ENCODE measurements around the gene PKD1L1.
A peak's percentile ranks its signal among the peaks of the same experiment; 100 is the strongest.

Gene PKD1L1

DNA sequence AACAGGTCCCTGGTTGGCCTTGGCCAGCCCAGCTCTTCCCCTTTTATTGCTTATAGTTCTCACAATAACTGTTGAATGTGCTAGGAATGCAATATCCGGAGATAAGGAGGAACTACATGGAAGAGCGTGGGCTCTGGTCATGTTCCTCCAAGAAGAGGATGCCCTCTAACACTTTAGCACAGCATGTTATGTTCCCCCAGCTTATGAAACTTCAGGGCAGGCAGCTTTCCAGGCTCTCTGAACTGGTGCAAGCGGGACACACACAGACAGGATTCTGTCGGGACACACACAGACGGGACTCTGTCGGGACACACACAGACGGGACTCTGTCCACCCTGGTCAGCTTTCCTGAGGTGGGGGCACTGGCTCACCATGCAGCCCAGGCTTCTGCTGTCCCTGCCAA is 141.6 kb downstream of the PKD1L1 start (continued):
- TF ChIP-seq, protein P1, sequence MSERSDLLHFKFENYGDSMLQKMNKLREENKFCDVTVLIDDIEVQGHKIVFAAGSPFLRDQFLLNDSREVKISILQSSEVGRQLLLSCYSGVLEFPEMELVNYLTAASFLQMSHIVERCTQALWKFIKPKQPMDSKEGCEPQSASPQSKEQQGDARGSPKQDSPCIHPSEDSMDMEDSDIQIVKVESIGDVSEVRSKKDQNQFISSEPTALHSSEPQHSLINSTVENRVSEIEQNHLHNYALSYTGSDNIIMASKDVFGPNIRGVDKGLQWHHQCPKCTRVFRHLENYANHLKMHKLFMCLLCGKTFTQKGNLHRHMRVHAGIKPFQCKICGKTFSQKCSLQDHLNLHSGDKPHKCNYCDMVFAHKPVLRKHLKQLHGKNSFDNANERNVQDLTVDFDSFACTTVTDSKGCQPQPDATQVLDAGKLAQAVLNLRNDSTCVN (tag by site-specific recombination; optimal IDR thresholded peaks at IDR 0.05), result no peak
- TF ChIP-seq, protein P2, sequence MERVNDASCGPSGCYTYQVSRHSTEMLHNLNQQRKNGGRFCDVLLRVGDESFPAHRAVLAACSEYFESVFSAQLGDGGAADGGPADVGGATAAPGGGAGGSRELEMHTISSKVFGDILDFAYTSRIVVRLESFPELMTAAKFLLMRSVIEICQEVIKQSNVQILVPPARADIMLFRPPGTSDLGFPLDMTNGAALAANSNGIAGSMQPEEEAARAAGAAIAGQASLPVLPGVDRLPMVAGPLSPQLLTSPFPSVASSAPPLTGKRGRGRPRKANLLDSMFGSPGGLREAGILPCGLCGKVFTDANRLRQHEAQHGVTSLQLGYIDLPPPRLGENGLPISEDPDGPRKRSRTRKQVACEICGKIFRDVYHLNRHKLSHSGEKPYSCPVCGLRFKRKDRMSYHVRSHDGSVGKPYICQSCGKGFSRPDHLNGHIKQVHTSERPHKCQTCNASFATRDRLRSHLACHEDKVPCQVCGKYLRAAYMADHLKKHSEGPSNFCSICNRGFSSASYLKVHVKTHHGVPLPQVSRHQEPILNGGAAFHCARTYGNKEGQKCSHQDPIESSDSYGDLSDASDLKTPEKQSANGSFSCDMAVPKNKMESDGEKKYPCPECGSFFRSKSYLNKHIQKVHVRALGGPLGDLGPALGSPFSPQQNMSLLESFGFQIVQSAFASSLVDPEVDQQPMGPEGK (tag by site-specific recombination; IDR thresholded peaks at IDR 0.05), result no peak

DNA sequence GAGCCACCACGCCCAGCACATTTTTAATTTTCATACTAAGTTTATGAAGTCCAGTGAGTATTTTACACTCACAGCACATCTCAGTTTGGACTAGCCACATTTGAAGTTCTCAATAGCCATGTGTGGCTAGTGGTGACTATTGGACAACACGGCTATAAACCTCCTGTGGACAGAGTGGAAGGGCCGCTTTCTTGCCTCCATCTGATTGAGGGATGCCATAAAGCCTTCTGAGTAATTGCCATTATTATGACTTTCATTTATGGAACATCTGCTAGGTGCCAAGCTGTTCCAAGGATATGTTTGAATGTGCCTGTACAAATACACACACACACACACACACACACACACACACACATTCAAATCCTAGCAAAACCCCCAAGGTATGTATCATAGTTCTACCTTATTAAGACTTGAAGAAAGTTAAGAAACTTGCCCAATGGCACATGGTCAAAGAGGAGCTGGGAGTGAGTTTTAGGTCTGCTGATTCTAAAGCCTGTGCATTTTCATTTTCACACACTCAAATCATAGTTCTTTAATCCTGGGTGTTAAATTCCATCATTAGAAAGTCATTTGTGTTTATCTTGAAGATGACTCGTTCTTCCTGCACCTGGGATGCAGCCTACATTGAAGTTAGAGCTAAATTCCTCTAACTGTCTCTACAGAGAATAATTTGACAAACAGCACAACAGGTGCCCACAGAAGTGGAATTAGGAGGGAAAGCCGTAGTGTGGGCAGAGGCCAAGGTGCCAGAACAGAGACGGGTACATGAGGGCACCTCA is 143.3 kb downstream of the PKD1L1 start:
- Histone ChIP-seq H3K4me1 (ENCODE audit: control insufficient read depth, insufficient read depth, low read length) (no peaks in the 10 kb centered on the region), H3K4me3 (ENCODE audit: low read depth, low read length) (no peak overlapping the region), H3K27ac (ENCODE audit: extremely low read depth, low read depth, low read length) (no peak overlapping the region), H3K36me3 (ENCODE audit: control insufficient read depth in 2 of 2, insufficient read depth in 1 of 2, low read length in 2 of 2) (no peaks in the 10 kb centered on the region), H3K9me3 (ENCODE audit: control insufficient read depth, insufficient read depth, low read depth, low read length) (no peaks in the 10 kb centered on the region)
- ChIA-PET POLR2A (no interaction called here), CTCF (interaction anchor here (0.7 kb wide), 1 partner anchor 157 kb away, joined by 3 read pairs; no protein-coding TSS in a partner anchor)
- TF ChIP-seq ZNF530 (tag by site-specific recombination; IDR thresholded peaks at IDR 0.05; ENCODE audit: low read depth), result no peak
- TF ChIP-seq, protein P3, sequence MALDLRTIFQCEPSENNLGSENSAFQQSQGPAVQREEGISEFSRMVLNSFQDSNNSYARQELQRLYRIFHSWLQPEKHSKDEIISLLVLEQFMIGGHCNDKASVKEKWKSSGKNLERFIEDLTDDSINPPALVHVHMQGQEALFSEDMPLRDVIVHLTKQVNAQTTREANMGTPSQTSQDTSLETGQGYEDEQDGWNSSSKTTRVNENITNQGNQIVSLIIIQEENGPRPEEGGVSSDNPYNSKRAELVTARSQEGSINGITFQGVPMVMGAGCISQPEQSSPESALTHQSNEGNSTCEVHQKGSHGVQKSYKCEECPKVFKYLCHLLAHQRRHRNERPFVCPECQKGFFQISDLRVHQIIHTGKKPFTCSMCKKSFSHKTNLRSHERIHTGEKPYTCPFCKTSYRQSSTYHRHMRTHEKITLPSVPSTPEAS (tag by site-specific recombination; IDR thresholded peaks at IDR 0.05), result 0 out of 2 replicates have a peak, but pooled peaks have one; percentile 9

DNA sequence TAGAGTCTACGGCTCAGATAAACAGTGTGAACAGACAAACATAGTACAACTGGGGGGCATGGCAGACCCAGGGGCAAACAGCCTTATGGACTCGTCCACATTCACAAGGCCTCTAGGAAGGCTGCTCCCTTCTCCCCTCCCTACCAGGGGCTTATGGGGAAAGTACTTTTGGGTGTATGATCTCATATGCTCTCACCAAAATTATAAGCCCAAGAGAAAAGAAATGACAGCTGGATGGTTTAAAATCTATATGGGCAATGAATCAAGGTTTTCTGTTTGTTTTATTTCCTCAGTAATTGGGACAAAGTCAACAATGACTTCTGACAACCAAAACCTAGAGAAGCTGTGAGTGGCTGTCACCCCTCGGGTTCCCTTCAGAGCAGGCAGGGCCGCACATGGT is 144.4 kb downstream of the PKD1L1 start:
- no peak overlapping the region for H3K4me3 ChIP-seq (ENCODE audit: low read depth, low read length)
- POLR2A ChIA-PET, result no interaction called here
- H3K4me1 ChIP-seq (ENCODE audit: control insufficient read depth, insufficient read depth, low read length), result no peaks in the 10 kb centered on the region
- no peaks in the 10 kb centered on the region for H3K9me3 ChIP-seq (ENCODE audit: control insufficient read depth, insufficient read depth, low read depth, low read length)
- CTCF ChIA-PET, result interaction anchor here (0.6 kb wide), 1 partner anchor 216 kb away, joined by 3 read pairs; no protein-coding TSS in a partner anchor
- H3K27ac ChIP-seq (ENCODE audit: extremely low read depth, low read depth, low read length), result no peak overlapping the region
- H3K36me3 ChIP-seq (ENCODE audit: control insufficient read depth in 2 of 2, insufficient read depth in 1 of 2, low read length in 2 of 2), result no peaks in the 10 kb centered on the region
- TF ChIP-seq ZBTB1 (tag by site-specific recombination; IDR thresholded peaks at IDR 0.05) (no peak), ZNF555 (tag by site-specific recombination; conservative IDR thresholded peaks at IDR 0.05) (no peak), ZNF549 (tag by site-specific recombination; IDR thresholded peaks at IDR 0.05) (no peak), ZNF571 (tag by site-specific recombination; IDR thresholded peaks at IDR 0.05) (no peak), HOXD13 (CRISPR knock-in tag; IDR thresholded peaks at IDR 0.05; ENCODE audit: borderline replicate concordance) (no peak)
- TF ChIP-seq, protein P4, sequence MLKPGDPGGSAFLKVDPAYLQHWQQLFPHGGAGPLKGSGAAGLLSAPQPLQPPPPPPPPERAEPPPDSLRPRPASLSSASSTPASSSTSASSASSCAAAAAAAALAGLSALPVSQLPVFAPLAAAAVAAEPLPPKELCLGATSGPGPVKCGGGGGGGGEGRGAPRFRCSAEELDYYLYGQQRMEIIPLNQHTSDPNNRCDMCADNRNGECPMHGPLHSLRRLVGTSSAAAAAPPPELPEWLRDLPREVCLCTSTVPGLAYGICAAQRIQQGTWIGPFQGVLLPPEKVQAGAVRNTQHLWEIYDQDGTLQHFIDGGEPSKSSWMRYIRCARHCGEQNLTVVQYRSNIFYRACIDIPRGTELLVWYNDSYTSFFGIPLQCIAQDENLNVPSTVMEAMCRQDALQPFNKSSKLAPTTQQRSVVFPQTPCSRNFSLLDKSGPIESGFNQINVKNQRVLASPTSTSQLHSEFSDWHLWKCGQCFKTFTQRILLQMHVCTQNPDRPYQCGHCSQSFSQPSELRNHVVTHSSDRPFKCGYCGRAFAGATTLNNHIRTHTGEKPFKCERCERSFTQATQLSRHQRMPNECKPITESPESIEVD (tag by site-specific recombination; IDR thresholded peaks at IDR 0.05), result peak; percentile 26; the same call in 1 of the 2 replicates

DNA sequence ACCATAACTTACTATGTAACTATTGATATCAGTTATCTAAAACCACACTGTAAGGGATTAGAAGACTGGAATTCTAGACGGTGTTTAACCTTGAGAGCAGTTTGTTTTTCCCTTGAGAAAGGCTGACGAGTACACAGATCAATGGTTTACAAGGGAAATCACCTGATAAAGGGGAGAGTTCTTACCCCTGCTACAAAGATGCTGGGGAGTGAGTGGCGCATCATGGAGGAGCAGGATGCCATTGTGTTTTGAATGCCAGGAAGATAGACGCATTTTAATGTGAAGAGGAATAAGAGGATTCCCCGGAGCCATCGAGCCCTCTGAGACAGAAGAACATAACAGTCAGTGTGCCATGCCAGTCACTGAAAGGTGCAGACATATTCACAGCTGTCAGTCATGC is 145.2 kb downstream of the PKD1L1 start:
- ChIA-PET CTCF (interaction anchor here (1.2 kb wide), 1 partner anchor 16 kb away, joined by 6 read pairs; no protein-coding TSS in a partner anchor), POLR2A (no interaction called here)
- no peak overlapping the region for H3K27ac ChIP-seq (ENCODE audit: extremely low read depth, low read depth, low read length)
- no peaks in the 10 kb centered on the region for H3K9me3 ChIP-seq (ENCODE audit: control insufficient read depth, insufficient read depth, low read depth, low read length)
- H3K36me3 ChIP-seq (ENCODE audit: control insufficient read depth in 2 of 2, insufficient read depth in 1 of 2, low read length in 2 of 2), result no peaks in the 10 kb centered on the region
- H3K4me1 ChIP-seq (ENCODE audit: control insufficient read depth, insufficient read depth, low read length), result no peaks in the 10 kb centered on the region
- TF ChIP-seq TRIM28 (IDR thresholded peaks at IDR 0.05; ENCODE audit: borderline replicate concordance, low read length), result no peak
- TF ChIP-seq ZNF354C (tag by site-specific recombination; IDR thresholded peaks at IDR 0.05; ENCODE audit: borderline replicate concordance, low read depth), result no peak
- no peak for TF ChIP-seq ZNF544 (tag by site-specific recombination; IDR thresholded peaks at IDR 0.05)
- no peak for TF ChIP-seq ZFHX2 (tag by site-specific recombination; conservative IDR thresholded peaks at IDR 0.05)
- TF ChIP-seq RBAK (tag by site-specific recombination; IDR thresholded peaks at IDR 0.05), result no peak
- TF ChIP-seq ZNF600 (tag by site-specific recombination; IDR thresholded peaks at IDR 0.05), result no peak
- no peak for TF ChIP-seq MYNN (tag by site-specific recombination; IDR thresholded peaks at IDR 0.05; ENCODE audit: borderline replicate concordance)
- H3K4me3 ChIP-seq (ENCODE audit: low read depth, low read length), result no peak overlapping the region

Data from HEK293 (cell line).